Muscle of leg (tissue), 11 donors: Measurements from ENCODE around the gene GBF1. TPM values are rescaled to one million over a fixed set of nuclear protein-coding genes. Genes with fewer than 3 reads are reported as not detected.

ENCODE experiments used
- DNase-seq: peaks from one replicate; pipeline ENCODE4 v3.0.0; 2013
- H3K27ac ChIP-seq: one replicate; pipeline ENCODE4 v1.5.1; 2013; ENCODE audit warnings: mild to moderate bottlenecking, low read length, control low read depth
- H3K27me3 ChIP-seq: one replicate; pipeline ENCODE4 v1.6.1; 2013; ENCODE audit warnings: low read length; ENCODE audit not compliant: control insufficient read depth, insufficient read depth
- H3K36me3 ChIP-seq: one replicate; pipeline ENCODE4 v1.6.1; 2013; ENCODE audit warnings: low read length; ENCODE audit not compliant: control insufficient read depth, insufficient read depth
- H3K4me1 ChIP-seq: one replicate; pipeline ENCODE4 v1.6.1; 2013; ENCODE audit warnings: low read length; ENCODE audit not compliant: control insufficient read depth, insufficient read depth
- H3K4me3 ChIP-seq: one replicate; pipeline ENCODE4 v1.5.1; 2013; ENCODE audit warnings: low read length, control low read depth
- H3K9me3 ChIP-seq: replicated peaks from 2 replicates; pipeline ENCODE4 v1.6.1; 2013; ENCODE audit warnings: low read depth, low read length; ENCODE audit not compliant: control insufficient read depth
- WGBS: methylation state at CpG from one replicate; pipeline ENCODE4 v1.1.5; 2013; ENCODE audit warnings: missing lambda C conversion rate; ENCODE audit not compliant: insufficient coverage; 5-methylcytosine and 5-hydroxymethylcytosine counted together
- polyA plus RNA-seq, 8 donors: library from polyadenylated mRNA; unstranded; fragments of 120-200 nt; gene quantifications; one replicate each; pipeline versions ENCODE4 v1.2.1 to v1.2.3, GENCODE V29; 2013; ENCODE audit warnings: inconsistent platforms in 1 of 8, low replicate concordance in 1 of 8; ENCODE audit not compliant: insufficient read length in 8 of 8, insufficient read depth in 1 of 8
- total RNA-seq: library from RNA; stranded (reverse); fragments of 120-200 nt; gene quantifications from one replicate; pipeline ENCODE4 v1.2.4, GENCODE V29; 2013

The GBF1 gene
- total and polyA plus RNA-seq, 9 donors, result 27.2 to 54.6 (median 44.9) TPM

DNA sequence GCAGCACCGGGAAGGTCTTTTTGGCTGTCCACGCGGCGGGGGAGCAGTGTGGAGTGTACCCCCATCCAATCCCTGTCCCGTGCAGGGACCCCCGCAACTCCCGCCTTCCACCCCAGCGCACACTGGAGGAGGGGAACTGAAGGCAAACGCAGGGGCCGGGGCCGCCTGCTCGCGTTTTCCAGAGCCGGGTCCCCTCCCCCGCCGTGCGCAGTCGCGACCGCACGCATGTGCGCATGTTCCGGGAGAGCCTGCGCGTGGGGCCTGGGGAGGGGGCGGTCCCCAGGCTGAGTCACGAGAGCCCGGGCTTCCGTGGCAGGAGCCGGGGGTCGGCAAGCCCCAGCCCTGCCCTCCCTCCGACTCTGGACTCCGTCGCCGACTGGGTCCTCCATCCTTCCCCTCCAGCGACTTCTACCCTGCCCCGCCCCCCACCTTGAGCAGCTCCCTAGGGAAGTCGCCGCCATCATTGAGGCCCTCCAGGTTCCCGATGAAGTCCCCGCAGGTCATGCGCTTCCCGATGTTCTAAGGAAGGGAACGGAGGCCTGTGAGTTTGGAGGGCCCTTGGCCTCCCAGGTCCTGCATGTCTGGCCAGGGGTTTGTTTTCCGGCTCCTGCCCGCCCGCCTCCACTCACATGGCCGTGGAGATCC is 165.2 kb downstream of the GBF1 start:
- DNase-seq, result peak; percentile 82
- peak overlapping the region; percentile 86 for H3K27ac ChIP-seq
- peak overlapping the region; percentile 42 for H3K4me3 ChIP-seq
- peaks cover 69% of the 10 kb centered on the region for H3K27me3 ChIP-seq
- H3K9me3 ChIP-seq, result no peaks in the 10 kb centered on the region
- peaks cover 28% of the 10 kb centered on the region for H3K4me1 ChIP-seq
- WGBS, result under 1% methylated on average over 37 of the region's 48 CpGs
- H3K36me3 ChIP-seq, result no peaks in the 10 kb centered on the region

GRCh38 chr10:102411341-102412255 is 166.3 kb downstream of the GBF1 start:
- no peak overlapping the region for H3K4me3 ChIP-seq
- peaks cover 28% of the 10 kb centered on the region for H3K4me1 ChIP-seq
- DNase-seq, result no peak
- 72% methylated on average over 12 of the region's 14 CpGs for WGBS
- no peaks in the 10 kb centered on the region for H3K36me3 ChIP-seq
- H3K9me3 ChIP-seq, result no peaks in the 10 kb centered on the region
- no peak overlapping the region for H3K27ac ChIP-seq
- peaks cover 69% of the 10 kb centered on the region for H3K27me3 ChIP-seq

GRCh38 chr10:102412293-102412692 is 167.0 kb downstream of the GBF1 start:
- 81% methylated on average over 8 of the region's 10 CpGs for WGBS
- Histone ChIP-seq H3K9me3 (no peaks in the 10 kb centered on the region), H3K27ac (no peak overlapping the region), H3K4me1 (peaks cover 28% of the 10 kb centered on the region), H3K4me3 (no peak overlapping the region), H3K27me3 (peaks cover 69% of the 10 kb centered on the region), H3K36me3 (no peaks in the 10 kb centered on the region)
- no peak for DNase-seq

- no peaks in the 10 kb centered on the region for H3K9me3 ChIP-seq
- 2% methylated on average over 3 of the region's 5 CpGs for WGBS
- peaks cover 26% of the 10 kb centered on the region for H3K4me1 ChIP-seq
- H3K27ac ChIP-seq, result no peak overlapping the region
- no peaks in the 10 kb centered on the region for H3K36me3 ChIP-seq
- DNase-seq, result no peak
- no peak overlapping the region for H3K4me3 ChIP-seq
- peaks cover 64% of the 10 kb centered on the region for H3K27me3 ChIP-seq
Measured at GRCh38 chr10:102413053-102413705, 167.8 kb downstream of the GBF1 start.

- WGBS, result 71% methylated on average over 14 of the region's 16 CpGs
- DNase-seq, result no peak
- Histone ChIP-seq H3K4me1 (peaks cover 22% of the 10 kb centered on the region), H3K27me3 (peaks cover 64% of the 10 kb centered on the region), H3K4me3 (no peak overlapping the region), H3K36me3 (no peaks in the 10 kb centered on the region), H3K9me3 (no peaks in the 10 kb centered on the region), H3K27ac (no peak overlapping the region)
Measured at GRCh38 chr10:102413806-102414561, 168.7 kb downstream of the GBF1 start.

- Histone ChIP-seq H3K9me3 (no peaks in the 10 kb centered on the region), H3K36me3 (no peaks in the 10 kb centered on the region), H3K4me1 (peaks cover 23% of the 10 kb centered on the region), H3K27ac (no peak overlapping the region), H3K4me3 (no peak overlapping the region), H3K27me3 (peaks cover 63% of the 10 kb centered on the region)
- DNase-seq, result no peak
- 36% methylated on average over 9 of the region's 20 CpGs for WGBS
Measured at GRCh38 chr10:102414749-102415148, 169.4 kb downstream of the GBF1 start.

GRCh38 chr10:102416283-102416682 is 171.0 kb downstream of the GBF1 start:
- no peak for DNase-seq
- peaks cover 16% of the 10 kb centered on the region for H3K4me1 ChIP-seq
- H3K9me3 ChIP-seq, result no peaks in the 10 kb centered on the region
- H3K27ac ChIP-seq, result no peak overlapping the region
- H3K27me3 ChIP-seq, result peaks cover 48% of the 10 kb centered on the region
- no peaks in the 10 kb centered on the region for H3K36me3 ChIP-seq
- 63% methylated on average over 2 of the region's 9 CpGs for whole genome bisulfite sequencing
- H3K4me3 ChIP-seq, result no peak overlapping the region

DNA sequence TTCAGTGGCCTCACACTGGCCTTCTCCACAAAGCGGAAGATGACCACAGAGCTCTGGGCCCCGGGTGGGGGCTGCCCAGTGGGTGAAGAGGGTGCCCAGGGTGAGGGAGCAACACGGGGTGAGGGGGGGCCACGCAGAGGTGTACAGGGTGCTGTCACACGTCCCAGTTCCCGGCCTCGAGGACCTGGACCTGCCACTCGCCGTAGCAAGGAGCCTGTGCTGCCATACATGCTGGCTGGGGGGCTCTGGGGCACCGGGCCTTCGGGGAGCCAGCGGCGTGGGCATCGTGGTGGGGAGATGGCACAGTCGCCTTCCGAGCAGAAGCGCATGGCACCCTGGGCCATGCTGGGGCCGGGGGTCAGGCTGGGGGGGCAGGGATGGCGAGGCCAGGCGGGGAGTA is 171.4 kb downstream of the GBF1 start:
- WGBS, result 88% methylated on average over 18 of the region's 20 CpGs
- H3K4me1 ChIP-seq, result peaks cover 18% of the 10 kb centered on the region
- no peak overlapping the region for H3K4me3 ChIP-seq
- H3K27me3 ChIP-seq, result peaks cover 44% of the 10 kb centered on the region
- no peaks in the 10 kb centered on the region for H3K36me3 ChIP-seq
- H3K9me3 ChIP-seq, result no peaks in the 10 kb centered on the region
- H3K27ac ChIP-seq, result no peak overlapping the region
- DNase-seq, result no peak

DNA sequence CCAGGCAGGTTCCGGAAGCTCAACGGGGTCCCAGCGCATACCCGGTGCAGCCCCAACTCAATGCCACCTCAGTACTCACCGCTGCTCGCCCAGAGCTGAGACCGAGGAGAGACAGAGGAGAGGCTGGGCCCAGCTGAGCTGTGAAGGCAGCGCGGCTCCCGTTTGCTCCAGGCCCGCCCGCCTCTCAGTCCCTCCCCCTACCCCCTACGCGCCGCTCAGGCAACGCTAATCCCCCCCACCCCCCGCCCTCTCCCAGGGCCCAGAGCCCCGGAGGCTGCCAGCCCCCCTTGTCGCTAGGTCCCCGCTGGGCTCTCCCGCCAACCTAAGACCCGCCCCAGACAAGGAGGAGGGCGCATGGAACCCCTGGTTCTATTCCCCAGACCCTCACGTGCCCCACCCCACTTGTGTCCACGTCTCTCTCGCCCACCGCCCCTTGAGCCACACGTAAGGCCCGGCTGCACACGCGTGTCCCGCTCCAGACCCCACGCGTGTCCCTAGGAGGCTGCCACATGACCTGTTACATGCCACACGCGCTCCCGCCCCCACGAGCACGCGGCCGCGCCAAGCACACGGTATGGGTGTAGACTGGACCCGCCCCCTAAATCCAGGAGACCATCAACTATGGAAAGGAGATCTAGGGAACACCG is 173.4 kb downstream of the GBF1 start, which contains the start of gene PSD:
TSS of gene PSD (minus strand) at position 164 of the 647 bp plus-strand sequence. CDS start 1,747 bp downstream, outside the sequence.
- H3K4me3 ChIP-seq, result peak within 1 kb of the TSS; percentile 93
- DNase-seq, result no peak
- no peaks in the 10 kb centered on the region for H3K9me3 ChIP-seq
- no peak within 1 kb of the TSS for H3K27ac ChIP-seq
- H3K27me3 ChIP-seq, result peaks cover 25% of the 10 kb centered on the region
- H3K4me1 ChIP-seq, result peaks cover 33% of the 10 kb centered on the region
- WGBS, result 0% methylated on average over 23 of the region's 45 CpGs
- peaks cover 7% of the 10 kb centered on the region for H3K36me3 ChIP-seq
